ENCODE data around the gene MRPL32. TPM values are rescaled to one million over a fixed set of nuclear protein-coding genes. Genes with fewer than 3 reads are reported as not detected.

The MRPL32 gene
- total RNA-seq, 6 experiments from 2014 or later: 29.9 to 52.2 (median 43.9) TPM

- Histone ChIP-seq H3K27ac (no peak overlapping the region), H3K4me3 (no peak overlapping the region), H3K36me3 (no peaks in the 10 kb centered on the region), H3K9me3 (no peaks in the 10 kb centered on the region), H3K4me1 (no peaks in the 10 kb centered on the region), H3K27me3 (no peaks in the 10 kb centered on the region)
- ATAC-seq (no peak), DNase-seq (no peak)
- WGBS (ENCODE audit: insufficient coverage, low coverage, low lambda C conversion rate, missing lambda C conversion rate): 7% methylated on average over 1 of the region's 2 CpGs
- no peak for TF ChIP-seq POLR2A (IDR thresholded peaks at IDR 0.05)
- no peak for TF ChIP-seq CTCF (IDR thresholded peaks at IDR 0.05)
- intact Hi-C loops (cut with DNase I): no loop called here
Observed at GRCh38 chr7:42960762-42961161, 28.6 kb downstream of the MRPL32 start.

DNA sequence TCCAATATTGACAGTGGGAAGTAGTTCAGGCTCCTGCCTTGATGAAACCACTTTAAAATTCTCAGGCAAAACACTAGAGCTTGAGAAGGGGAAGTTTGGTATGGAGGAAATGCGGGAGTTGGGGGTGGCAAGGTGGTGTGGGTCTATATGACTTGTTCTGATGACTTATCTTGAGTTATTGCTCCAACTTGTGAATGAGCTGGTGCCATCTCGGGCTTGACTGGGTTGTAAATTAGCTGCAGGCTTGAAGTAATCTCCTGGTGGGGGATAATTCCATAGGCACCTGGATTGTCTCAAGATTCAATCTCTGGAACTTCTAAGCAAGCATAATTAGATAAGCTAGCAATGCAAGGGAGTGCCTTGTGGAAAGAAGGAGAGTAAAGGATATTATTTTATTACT, 29.0 kb downstream of the MRPL32 start:
- intact Hi-C loops (cut with DNase I): no loop called here
- TF ChIP-seq CTCF (IDR thresholded peaks at IDR 0.05): no peak
- no peak for TF ChIP-seq POLR2A (IDR thresholded peaks at IDR 0.05)
- ATAC-seq: no peak
- H3K9me3 ChIP-seq: no peaks in the 10 kb centered on the region
- DNase-seq: no peak
- no peak overlapping the region for H3K27ac ChIP-seq
- no peaks in the 10 kb centered on the region for H3K27me3 ChIP-seq
- H3K4me3 ChIP-seq: no peak overlapping the region
- H3K36me3 ChIP-seq: no peaks in the 10 kb centered on the region
- WGBS (ENCODE audit: insufficient coverage, low coverage, low lambda C conversion rate, missing lambda C conversion rate): 40% methylated on average over 2 of the region's 2 CpGs
- no peaks in the 10 kb centered on the region for H3K4me1 ChIP-seq

GRCh38 chr7:42964293-42964692, 32.1 kb downstream of the MRPL32 start:
- WGBS (ENCODE audit: insufficient coverage, low coverage, low lambda C conversion rate, missing lambda C conversion rate): 8% methylated on average over 2 of the region's 2 CpGs
- no peak overlapping the region for H3K4me3 ChIP-seq
- ATAC-seq (no peak), DNase-seq (no peak)
- intact Hi-C loops (cut with DNase I): no loop called here
- no peaks in the 10 kb centered on the region for H3K27me3 ChIP-seq
- no peaks in the 10 kb centered on the region for H3K36me3 ChIP-seq
- no peak for TF ChIP-seq CTCF (IDR thresholded peaks at IDR 0.05)
- no peak for TF ChIP-seq POLR2A (IDR thresholded peaks at IDR 0.05)
- H3K4me1 ChIP-seq: no peaks in the 10 kb centered on the region
- no peaks in the 10 kb centered on the region for H3K9me3 ChIP-seq
- H3K27ac ChIP-seq: no peak overlapping the region

DNA sequence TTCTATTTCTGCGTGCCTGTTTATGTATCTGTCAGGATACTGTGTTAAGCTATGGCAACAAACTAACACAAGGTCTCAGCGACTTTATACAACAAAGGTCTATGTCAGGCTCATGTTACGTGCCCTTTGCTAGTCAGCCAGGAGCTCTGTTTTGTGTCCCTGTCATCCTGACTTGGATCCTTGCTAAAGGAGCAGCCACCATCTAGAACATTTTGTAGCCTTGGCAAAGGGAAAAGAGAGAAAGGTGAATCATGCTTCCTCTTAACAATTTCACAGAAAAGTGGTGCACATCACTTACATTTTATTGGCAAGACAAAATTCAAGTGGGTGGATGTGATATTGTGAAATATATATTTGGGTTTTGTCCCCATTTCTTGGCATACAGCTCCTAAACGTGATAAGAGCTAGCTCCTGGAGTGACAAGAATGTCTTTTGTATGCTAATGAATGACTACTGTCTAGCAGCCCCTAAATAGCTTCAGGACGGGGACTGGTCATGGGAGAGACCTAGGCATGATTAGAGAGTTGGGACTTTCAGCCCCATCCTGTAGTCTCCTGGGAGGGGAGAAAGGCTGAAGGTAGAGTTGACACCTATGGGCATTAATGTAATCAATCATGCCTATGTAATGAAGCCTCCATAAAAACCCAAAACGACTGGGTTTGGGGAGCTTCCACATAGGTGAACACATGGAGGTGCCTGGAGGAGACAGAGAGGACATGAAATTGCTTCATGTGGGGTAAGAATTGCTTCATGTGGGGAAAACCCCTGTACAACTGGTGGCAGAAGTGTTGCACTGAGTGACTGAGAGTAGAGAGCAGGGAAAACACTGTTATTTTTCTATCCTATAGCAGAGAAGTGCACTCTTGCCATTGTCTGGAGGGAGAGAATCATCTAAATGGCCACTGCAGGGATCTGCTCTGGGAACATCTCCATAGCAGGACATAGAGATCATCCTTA, 33.0 kb downstream of the MRPL32 start:
- peak in 2 of 4 donors; percentile 16 to 37 for ATAC-seq
- intact Hi-C loops (cut with DNase I): no loop called here

More for the DNA sequence above, 33.0 kb downstream of the MRPL32 start:
- no peak for DNase-seq
- Histone ChIP-seq H3K4me1 (no peaks in the 10 kb centered on the region), H3K27me3 (no peaks in the 10 kb centered on the region), H3K9me3 (no peaks in the 10 kb centered on the region), H3K36me3 (no peaks in the 10 kb centered on the region), H3K27ac (no peak overlapping the region), H3K4me3 (no peak overlapping the region)
- TF ChIP-seq POLR2A (IDR thresholded peaks at IDR 0.05): no peak
- no peak for TF ChIP-seq CTCF (IDR thresholded peaks at IDR 0.05)
- 53% methylated on average over 6 of the region's 6 CpGs for WGBS (ENCODE audit: insufficient coverage, low coverage, low lambda C conversion rate, missing lambda C conversion rate)

All from right lobe of liver (tissue), 6 donors.